Astrocyte of the hippocampus (primary cell): ENCODE data around the gene USP21.

ENCODE experiments used
- DNase-seq: peaks from one replicate; pipeline ENCODE4 v3.0.0; 2011; ENCODE audit warnings: low read depth, low spot score

USP21 gene

GRCh38 chr1:161171696-161172095 lies 12.4 kb downstream of the USP21 start:
- no peak for DNase-seq

- DNase-seq = no peak
These were observed 13.0 kb downstream of the USP21 start for GRCh38 chr1:161172349-161172748.

- DNase-seq = peak; percentile 39
These were observed 13.6 kb downstream of the USP21 start for GRCh38 chr1:161172776-161173376.

- DNase-seq = no peak
These were observed 14.4 kb downstream of the USP21 start for GRCh38 chr1:161173711-161174110.

- DNase-seq = no peak
These were observed 15.6 kb downstream of the USP21 start for GRCh38 chr1:161174911-161175310.

- no peak for DNase-seq
These were observed 16.6 kb downstream of the USP21 start for GRCh38 chr1:161175771-161176453.

GRCh38 chr1:161176468-161177111 lies 17.3 kb downstream of the USP21 start:
- DNase-seq = no peak

GRCh38 chr1:161177112-161177935 lies 18.0 kb downstream of the USP21 start, which contains the start of gene B4GALT3:
B4GALT3 (minus strand) TSS chr1:161177507; CDS start chr1:161176060, 1,447 bp downstream.
- DNase-seq = peak; percentile 93

GRCh38 chr1:161177936-161178244 lies 18.6 kb downstream of the USP21 start:
- no peak for DNase-seq

- DNase-seq = no peak
These were observed 20.4 kb downstream of the USP21 start for GRCh38 chr1:161179698-161180097.

- no peak for DNase-seq
These were observed 21.3 kb downstream of the USP21 start for GRCh38 chr1:161180639-161181038.

GRCh38 chr1:161182214-161182613 lies 22.9 kb downstream of the USP21 start:
- DNase-seq = no peak

GRCh38 chr1:161185282-161185682 lies 26.0 kb downstream of the USP21 start:
- DNase-seq = peak; percentile 68

GRCh38 chr1:161185732-161186311 lies 26.5 kb downstream of the USP21 start:
- no peak for DNase-seq

GRCh38 chr1:161187311-161187710 lies 28.0 kb downstream of the USP21 start:
- DNase-seq = no peak

GRCh38 chr1:161188381-161188780 lies 29.1 kb downstream of the USP21 start:
- DNase-seq = no peak

- DNase-seq = no peak
These were observed 29.7 kb downstream of the USP21 start for GRCh38 chr1:161189036-161189435.

- no peak for DNase-seq
These were observed 31.7 kb downstream of the USP21 start for GRCh38 chr1:161190962-161191521.

- DNase-seq = no peak
These were observed 32.7 kb downstream of the USP21 start for GRCh38 chr1:161191971-161192370.

- peak; percentile 79 for DNase-seq
These were observed 33.5 kb downstream of the USP21 start for GRCh38 chr1:161192476-161193465.
